ENCODE results near the gene CSNK1A1L. TPM values are rescaled to one million over a fixed set of nuclear protein-coding genes. Genes with fewer than 3 reads are reported as not detected.

CSNK1A1L gene
- total and polyA plus RNA-seq, 2 of the 13 experiments (the other 11 are each of a cell fraction or from before 2014, with no cell fraction given): not detected

DNA sequence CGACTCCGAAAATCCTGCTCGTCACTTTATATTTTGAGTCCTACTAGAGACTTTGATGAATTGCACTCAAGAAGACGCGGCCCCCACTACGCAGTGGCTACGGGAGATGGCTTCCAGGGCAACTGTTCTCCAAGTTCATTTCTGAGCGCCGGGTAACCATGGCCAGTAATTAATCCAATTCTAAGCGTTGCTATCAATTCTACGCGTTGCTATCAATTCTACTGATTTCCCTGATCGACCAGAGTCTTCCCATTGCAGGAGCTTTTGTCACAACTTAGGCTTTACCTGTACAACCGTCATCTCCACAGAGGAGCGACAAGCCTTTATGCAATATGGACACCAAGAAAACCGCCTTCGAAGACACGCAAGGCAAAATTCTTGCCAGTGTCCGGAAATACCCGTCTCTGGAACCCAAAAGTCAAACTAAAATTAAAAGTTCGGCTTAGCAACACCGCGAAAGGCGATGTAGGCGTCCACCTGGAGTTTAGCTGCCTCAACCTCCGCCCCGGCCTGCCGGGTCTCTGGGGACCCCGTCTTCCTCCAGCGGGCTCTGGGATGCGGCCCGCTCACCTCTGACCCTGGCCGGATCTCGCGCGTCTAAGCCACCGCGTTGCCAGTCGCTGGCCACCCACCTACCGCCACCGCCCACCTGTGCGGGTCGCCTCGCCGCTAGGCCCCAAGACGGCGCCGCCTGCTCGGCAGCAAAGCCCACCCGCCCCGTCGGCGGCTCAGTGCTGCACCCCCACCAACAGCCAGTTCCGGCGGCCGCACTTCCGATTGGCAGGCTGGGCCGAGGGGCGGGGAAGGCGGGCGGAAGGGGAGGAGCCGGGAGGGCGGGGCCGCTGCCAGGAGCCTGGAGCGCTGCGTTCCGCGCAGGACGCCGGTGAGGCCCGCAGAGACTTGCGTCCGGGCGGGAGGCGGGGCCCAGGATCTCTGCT lies 46.3 kb downstream of the CSNK1A1L start, which contains the start of gene SUPT20H (continued):
- TF ChIP-seq ZNF383 (CRISPR knock-in tag; IDR thresholded peaks at IDR 0.05; ENCODE audit: borderline replicate concordance) (no peak), ZNF564 (CRISPR knock-in tag; IDR thresholded peaks at IDR 0.05) (no peak), SP5 (CRISPR knock-in tag; IDR thresholded peaks at IDR 0.05; ENCODE audit: borderline replicate concordance, low read depth) (peak; percentile 94), SMC3 (IDR thresholded peaks at IDR 0.05; ENCODE audit: low read length) (no peak), ERF (CRISPR knock-in tag; IDR thresholded peaks at IDR 0.05) (peak; percentile 67; the same call in 1 of the 2 replicates), ISX (CRISPR knock-in tag; conservative IDR thresholded peaks at IDR 0.05) (0 out of 2 replicates have a peak, but pooled peaks have one; percentile 45), ZNF556 (CRISPR knock-in tag; IDR thresholded peaks at IDR 0.05; ENCODE audit: borderline replicate concordance) (peak; percentile 77; the same call in 1 of the 2 replicates), BHLHE40 (IDR thresholded peaks at IDR 0.05; ENCODE audit: low read length) (0 out of 2 replicates have a peak, but pooled peaks have one; percentile 5), HOXA9 (CRISPR knock-in tag; IDR thresholded peaks at IDR 0.05; ENCODE audit: borderline replicate concordance) (no peak; the same call in 1 of the 2 replicates), RFX1 (IDR thresholded peaks at IDR 0.05) (no peak), NFIC (IDR thresholded peaks at IDR 0.05; ENCODE audit: low read length) (no peak), GTF2F1 (IDR thresholded peaks at IDR 0.05; ENCODE audit: low read length) (no peak), PRPF4 (IDR thresholded peaks at IDR 0.05; ENCODE audit: low read depth, low read length, poor library complexity, severe bottlenecking) (no peak), ZNF430 (CRISPR knock-in tag; IDR thresholded peaks at IDR 0.05) (0 out of 2 replicates have a peak, but pooled peaks have one; percentile 47)
- TF ChIP-seq, protein P1, sequence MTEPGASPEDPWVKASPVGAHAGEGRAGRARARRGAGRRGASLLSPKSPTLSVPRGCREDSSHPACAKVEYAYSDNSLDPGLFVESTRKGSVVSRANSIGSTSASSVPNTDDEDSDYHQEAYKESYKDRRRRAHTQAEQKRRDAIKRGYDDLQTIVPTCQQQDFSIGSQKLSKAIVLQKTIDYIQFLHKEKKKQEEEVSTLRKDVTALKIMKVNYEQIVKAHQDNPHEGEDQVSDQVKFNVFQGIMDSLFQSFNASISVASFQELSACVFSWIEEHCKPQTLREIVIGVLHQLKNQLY (CRISPR knock-in tag; IDR thresholded peaks at IDR 0.05): no peak
- TF ChIP-seq, protein P2, sequence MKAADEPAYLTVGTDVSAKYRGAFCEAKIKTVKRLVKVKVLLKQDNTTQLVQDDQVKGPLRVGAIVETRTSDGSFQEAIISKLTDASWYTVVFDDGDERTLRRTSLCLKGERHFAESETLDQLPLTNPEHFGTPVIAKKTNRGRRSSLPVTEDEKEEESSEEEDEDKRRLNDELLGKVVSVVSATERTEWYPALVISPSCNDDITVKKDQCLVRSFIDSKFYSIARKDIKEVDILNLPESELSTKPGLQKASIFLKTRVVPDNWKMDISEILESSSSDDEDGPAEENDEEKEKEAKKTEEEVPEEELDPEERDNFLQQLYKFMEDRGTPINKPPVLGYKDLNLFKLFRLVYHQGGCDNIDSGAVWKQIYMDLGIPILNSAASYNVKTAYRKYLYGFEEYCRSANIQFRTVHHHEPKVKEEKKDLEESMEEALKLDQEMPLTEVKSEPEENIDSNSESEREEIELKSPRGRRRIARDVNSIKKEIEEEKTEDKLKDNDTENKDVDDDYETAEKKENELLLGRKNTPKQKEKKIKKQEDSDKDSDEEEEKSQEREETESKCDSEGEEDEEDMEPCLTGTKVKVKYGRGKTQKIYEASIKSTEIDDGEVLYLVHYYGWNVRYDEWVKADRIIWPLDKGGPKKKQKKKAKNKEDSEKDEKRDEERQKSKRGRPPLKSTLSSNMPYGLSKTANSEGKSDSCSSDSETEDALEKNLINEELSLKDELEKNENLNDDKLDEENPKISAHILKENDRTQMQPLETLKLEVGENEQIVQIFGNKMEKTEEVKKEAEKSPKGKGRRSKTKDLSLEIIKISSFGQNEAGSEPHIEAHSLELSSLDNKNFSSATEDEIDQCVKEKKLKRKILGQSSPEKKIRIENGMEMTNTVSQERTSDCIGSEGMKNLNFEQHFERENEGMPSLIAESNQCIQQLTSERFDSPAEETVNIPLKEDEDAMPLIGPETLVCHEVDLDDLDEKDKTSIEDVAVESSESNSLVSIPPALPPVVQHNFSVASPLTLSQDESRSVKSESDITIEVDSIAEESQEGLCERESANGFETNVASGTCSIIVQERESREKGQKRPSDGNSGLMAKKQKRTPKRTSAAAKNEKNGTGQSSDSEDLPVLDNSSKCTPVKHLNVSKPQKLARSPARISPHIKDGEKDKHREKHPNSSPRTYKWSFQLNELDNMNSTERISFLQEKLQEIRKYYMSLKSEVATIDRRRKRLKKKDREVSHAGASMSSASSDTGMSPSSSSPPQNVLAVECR (CRISPR knock-in tag; IDR thresholded peaks at IDR 0.05; ENCODE audit: borderline replicate concordance): peak; percentile 92; the same call in 1 of the 2 replicates
- TF ChIP-seq, protein P3, sequence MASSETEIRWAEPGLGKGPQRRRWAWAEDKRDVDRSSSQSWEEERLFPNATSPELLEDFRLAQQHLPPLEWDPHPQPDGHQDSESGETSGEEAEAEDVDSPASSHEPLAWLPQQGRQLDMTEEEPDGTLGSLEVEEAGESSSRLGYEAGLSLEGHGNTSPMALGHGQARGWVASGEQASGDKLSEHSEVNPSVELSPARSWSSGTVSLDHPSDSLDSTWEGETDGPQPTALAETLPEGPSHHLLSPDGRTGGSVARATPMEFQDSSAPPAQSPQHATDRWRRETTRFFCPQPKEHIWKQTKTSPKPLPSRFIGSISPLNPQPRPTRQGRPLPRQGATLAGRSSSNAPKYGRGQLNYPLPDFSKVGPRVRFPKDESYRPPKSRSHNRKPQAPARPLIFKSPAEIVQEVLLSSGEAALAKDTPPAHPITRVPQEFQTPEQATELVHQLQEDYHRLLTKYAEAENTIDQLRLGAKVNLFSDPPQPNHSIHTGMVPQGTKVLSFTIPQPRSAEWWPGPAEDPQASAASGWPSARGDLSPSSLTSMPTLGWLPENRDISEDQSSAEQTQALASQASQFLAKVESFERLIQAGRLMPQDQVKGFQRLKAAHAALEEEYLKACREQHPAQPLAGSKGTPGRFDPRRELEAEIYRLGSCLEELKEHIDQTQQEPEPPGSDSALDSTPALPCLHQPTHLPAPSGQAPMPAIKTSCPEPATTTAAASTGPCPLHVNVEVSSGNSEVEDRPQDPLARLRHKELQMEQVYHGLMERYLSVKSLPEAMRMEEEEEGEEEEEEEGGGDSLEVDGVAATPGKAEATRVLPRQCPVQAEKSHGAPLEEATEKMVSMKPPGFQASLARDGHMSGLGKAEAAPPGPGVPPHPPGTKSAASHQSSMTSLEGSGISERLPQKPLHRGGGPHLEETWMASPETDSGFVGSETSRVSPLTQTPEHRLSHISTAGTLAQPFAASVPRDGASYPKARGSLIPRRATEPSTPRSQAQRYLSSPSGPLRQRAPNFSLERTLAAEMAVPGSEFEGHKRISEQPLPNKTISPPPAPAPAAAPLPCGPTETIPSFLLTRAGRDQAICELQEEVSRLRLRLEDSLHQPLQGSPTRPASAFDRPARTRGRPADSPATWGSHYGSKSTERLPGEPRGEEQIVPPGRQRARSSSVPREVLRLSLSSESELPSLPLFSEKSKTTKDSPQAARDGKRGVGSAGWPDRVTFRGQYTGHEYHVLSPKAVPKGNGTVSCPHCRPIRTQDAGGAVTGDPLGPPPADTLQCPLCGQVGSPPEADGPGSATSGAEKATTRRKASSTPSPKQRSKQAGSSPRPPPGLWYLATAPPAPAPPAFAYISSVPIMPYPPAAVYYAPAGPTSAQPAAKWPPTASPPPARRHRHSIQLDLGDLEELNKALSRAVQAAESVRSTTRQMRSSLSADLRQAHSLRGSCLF (CRISPR knock-in tag; IDR thresholded peaks at IDR 0.05; ENCODE audit: borderline replicate concordance): no peak
- TF ChIP-seq, protein P4, sequence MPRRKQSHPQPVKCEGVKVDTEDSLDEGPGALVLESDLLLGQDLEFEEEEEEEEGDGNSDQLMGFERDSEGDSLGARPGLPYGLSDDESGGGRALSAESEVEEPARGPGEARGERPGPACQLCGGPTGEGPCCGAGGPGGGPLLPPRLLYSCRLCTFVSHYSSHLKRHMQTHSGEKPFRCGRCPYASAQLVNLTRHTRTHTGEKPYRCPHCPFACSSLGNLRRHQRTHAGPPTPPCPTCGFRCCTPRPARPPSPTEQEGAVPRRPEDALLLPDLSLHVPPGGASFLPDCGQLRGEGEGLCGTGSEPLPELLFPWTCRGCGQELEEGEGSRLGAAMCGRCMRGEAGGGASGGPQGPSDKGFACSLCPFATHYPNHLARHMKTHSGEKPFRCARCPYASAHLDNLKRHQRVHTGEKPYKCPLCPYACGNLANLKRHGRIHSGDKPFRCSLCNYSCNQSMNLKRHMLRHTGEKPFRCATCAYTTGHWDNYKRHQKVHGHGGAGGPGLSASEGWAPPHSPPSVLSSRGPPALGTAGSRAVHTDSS (CRISPR knock-in tag; conservative IDR thresholded peaks at IDR 0.05): no peak
